Trophoblast cell (in vitro differentiated cells and primary cell): ENCODE results near the gene RARA.

Experiments
- DNase-seq, 2 donors: peaks; one replicate each; pipeline ENCODE4 v3.0.0-alpha.2; 2016
- H2AFZ ChIP-seq: 2 replicates; pipeline ENCODE4 v1.6.1; 2013; ENCODE audit warnings: low read length, moderate library complexity, mild to moderate bottlenecking; ENCODE audit not compliant: insufficient read depth, poor library complexity
- H2AK5ac ChIP-seq: 2 replicates; pipeline ENCODE4 v1.6.1; 2013; ENCODE audit warnings: mild to moderate bottlenecking, low read length
- H2BK120ac ChIP-seq: 2 replicates; pipeline ENCODE4 v1.6.1; 2013; ENCODE audit warnings: low read length, mild to moderate bottlenecking, moderate library complexity; ENCODE audit not compliant: insufficient read depth, poor library complexity
- H2BK12ac ChIP-seq: 2 replicates; pipeline ENCODE4 v1.6.1; 2013; ENCODE audit warnings: mild to moderate bottlenecking, low read length, moderate library complexity
- H2BK5ac ChIP-seq: 2 replicates; pipeline ENCODE4 v1.6.1; 2013; ENCODE audit warnings: low read length, low read depth, moderate library complexity, mild to moderate bottlenecking; ENCODE audit not compliant: poor library complexity
- H3K14ac ChIP-seq: 2 replicates; pipeline ENCODE4 v1.6.1; 2013; ENCODE audit warnings: mild to moderate bottlenecking, low read length
- H3K18ac ChIP-seq: 2 replicates; pipeline ENCODE4 v1.6.1; 2013; ENCODE audit warnings: mild to moderate bottlenecking, low read length
- H3K23ac ChIP-seq: 2 replicates; pipeline ENCODE4 v1.6.1; 2013; ENCODE audit warnings: low read length
- H3K27ac ChIP-seq: 2 replicates; pipeline ENCODE4 v1.5.1; 2013; ENCODE audit warnings: low read depth, mild to moderate bottlenecking, inconsistent platforms, low read length, moderate library complexity
- H3K27me3 ChIP-seq: 2 replicates; pipeline ENCODE4 v1.6.1; 2013; ENCODE audit warnings: inconsistent platforms, mild to moderate bottlenecking, low read length, moderate library complexity; ENCODE audit not compliant: insufficient read depth
- H3K36me3 ChIP-seq, 2 experiments: 1 replicate in 1 of 2; 2 replicates in 1 of 2; pipeline ENCODE4 v1.6.1; 2013; ENCODE audit warnings: low read length in 2 of 2, mild to moderate bottlenecking in 2 of 2, moderate library complexity in 1 of 2; ENCODE audit not compliant: insufficient read depth in 2 of 2, control insufficient read depth in 1 of 2
- H3K4ac ChIP-seq: 2 replicates; pipeline ENCODE4 v1.6.1; 2013; ENCODE audit warnings: low read depth, mild to moderate bottlenecking, low read length, moderate library complexity
- H3K4me1 ChIP-seq, 2 experiments: 1 replicate in 1 of 2; 2 replicates in 1 of 2; pipeline ENCODE4 v1.6.1; 2013; ENCODE audit warnings: low read length in 2 of 2, mild to moderate bottlenecking in 2 of 2, moderate library complexity in 1 of 2; ENCODE audit not compliant: insufficient read depth in 2 of 2, control insufficient read depth in 1 of 2
- H3K4me2 ChIP-seq: 2 replicates; pipeline ENCODE4 v1.6.1; 2013; ENCODE audit warnings: inconsistent platforms, mild to moderate bottlenecking, low read length, moderate library complexity
- H3K4me3 ChIP-seq: 2 replicates; pipeline ENCODE4 v1.5.1; 2013; ENCODE audit warnings: mild to moderate bottlenecking, low read depth, low read length, inconsistent platforms
- H3K79me1 ChIP-seq: one replicate; pipeline ENCODE4 v1.6.1; 2013; ENCODE audit warnings: low read length
- H3K79me2 ChIP-seq: 2 replicates; pipeline ENCODE4 v1.6.1; 2013; ENCODE audit warnings: low read length, mild to moderate bottlenecking; ENCODE audit not compliant: control insufficient read depth, insufficient read depth, poor library complexity
- H3K9ac ChIP-seq: 2 replicates; pipeline ENCODE4 v1.6.1; 2013; ENCODE audit warnings: mild to moderate bottlenecking, low read length
- H3K9me3 ChIP-seq: 2 replicates; pipeline ENCODE4 v1.6.1; 2013; ENCODE audit warnings: low read depth, mild to moderate bottlenecking, control low read depth, inconsistent platforms, low read length; ENCODE audit not compliant: insufficient read depth
- H4K12ac ChIP-seq: 2 replicates; pipeline ENCODE4 v1.6.1; 2013; ENCODE audit warnings: low read depth, mild to moderate bottlenecking, low read length, moderate library complexity
- H4K8ac ChIP-seq: 2 replicates; pipeline ENCODE4 v1.6.1; 2013; ENCODE audit warnings: low read depth, mild to moderate bottlenecking, low read length, moderate library complexity
- H4K91ac ChIP-seq: one replicate; pipeline ENCODE4 v1.6.1; 2013; ENCODE audit warnings: low read depth, mild to moderate bottlenecking, low read length, moderate library complexity
- WGBS: extraction: QIAGEN DNeasy Blood & Tissue Kit; methylation state at CpG from one replicate; pipeline ENCODE4 v1.1.7; 2013; ENCODE audit warnings: missing lambda C conversion rate; ENCODE audit not compliant: insufficient read length, insufficient coverage; ENCODE audit errors: extremely low coverage; 5-methylcytosine and 5-hydroxymethylcytosine counted together

The RARA gene

GRCh38 chr17:40265337-40265736 lies 43.6 kb upstream of the RARA start:
- no CpG with 5 or more reads among the region's 5 CpGs for WGBS
- Histone ChIP-seq H3K36me3 (peaks cover 27 to 43% of the 10 kb centered on the region in 2 experiments), H4K12ac (no peak overlapping the region), H3K79me2 (no peaks in the 10 kb centered on the region), H2BK120ac (no peak overlapping the region), H3K14ac (no peak overlapping the region), H3K27me3 (no peaks in the 10 kb centered on the region), H2BK12ac (no peak overlapping the region), H3K4me2 (no peak overlapping the region), H3K27ac (no peak overlapping the region), H4K91ac (no peak overlapping the region), H2AK5ac (no peak overlapping the region), H3K9me3 (no peaks in the 10 kb centered on the region), H4K8ac (no peak overlapping the region), H3K23ac (no peak overlapping the region), H3K79me1 (no peaks in the 10 kb centered on the region), H2AFZ (no peak overlapping the region), H3K18ac (no peak overlapping the region), H2BK5ac (no peak overlapping the region), H3K4me3 (no peak overlapping the region), H3K4me1 (no peaks in the 10 kb centered on the region), H3K9ac (no peak overlapping the region), H3K4ac (no peak overlapping the region)
- DNase-seq = no peak

- Histone ChIP-seq H2AFZ (no peak overlapping the region), H3K4me1 (no peaks in the 10 kb centered on the region), H3K18ac (no peak overlapping the region), H3K79me2 (no peaks in the 10 kb centered on the region), H3K36me3 (peaks cover 21 to 37% of the 10 kb centered on the region in 2 experiments), H3K9ac (no peak overlapping the region), H3K27ac (no peak overlapping the region), H2AK5ac (no peak overlapping the region), H3K4me2 (no peak overlapping the region), H3K79me1 (no peaks in the 10 kb centered on the region), H3K9me3 (no peaks in the 10 kb centered on the region), H4K12ac (no peak overlapping the region), H2BK5ac (no peak overlapping the region), H3K14ac (no peak overlapping the region), H3K23ac (no peak overlapping the region), H4K91ac (no peak overlapping the region), H3K4ac (no peak overlapping the region), H3K27me3 (no peaks in the 10 kb centered on the region), H2BK12ac (no peak overlapping the region), H2BK120ac (no peak overlapping the region), H3K4me3 (no peak overlapping the region), H4K8ac (no peak overlapping the region)
- no CpG with 5 or more reads among the region's 6 CpGs for WGBS
- no peak for DNase-seq
These were observed 42.1 kb upstream of the RARA start for GRCh38 chr17:40266882-40267281.

GRCh38 chr17:40268141-40268712 lies 40.8 kb upstream of the RARA start:
- H4K91ac ChIP-seq = no peak overlapping the region
- no CpG with 5 or more reads among the region's 2 CpGs for WGBS

GRCh38 chr17:40278414-40278813 lies 30.6 kb upstream of the RARA start:
- Histone ChIP-seq H3K4me1 (peaks cover 1 to 8% of the 10 kb centered on the region in 2 experiments), H4K91ac (no peak overlapping the region), H3K27ac (no peak overlapping the region), H3K9ac (no peak overlapping the region), H3K14ac (no peak overlapping the region), H2AK5ac (no peak overlapping the region), H3K23ac (no peak overlapping the region), H4K12ac (no peak overlapping the region), H4K8ac (no peak overlapping the region), H3K4ac (no peak overlapping the region), H2BK12ac (no peak overlapping the region), H2BK5ac (no peak overlapping the region), H2BK120ac (no peak overlapping the region), H3K36me3 (peaks cover 45 to 53% of the 10 kb centered on the region in 2 experiments), H3K4me3 (peak overlapping the region; percentile 18), H3K27me3 (no peaks in the 10 kb centered on the region), H3K4me2 (no peak overlapping the region), H3K79me1 (peaks cover 4% of the 10 kb centered on the region), H3K9me3 (peaks cover 2% of the 10 kb centered on the region), H3K79me2 (no peaks in the 10 kb centered on the region), H3K18ac (no peak overlapping the region), H2AFZ (no peak overlapping the region)
- DNase-seq = no peak
- WGBS = no CpG with 5 or more reads among the region's 1 CpG

More at GRCh38 chr17:40268141-40268712, 40.8 kb upstream of the RARA start:
- H3K14ac ChIP-seq = no peak overlapping the region
- no peak for DNase-seq
- H3K18ac ChIP-seq = no peak overlapping the region
- H3K27ac ChIP-seq = no peak overlapping the region
- no peaks in the 10 kb centered on the region for H3K4me1 ChIP-seq
- H3K27me3 ChIP-seq = no peaks in the 10 kb centered on the region
- no peaks in the 10 kb centered on the region for H3K79me2 ChIP-seq
- H3K4me2 ChIP-seq = no peak overlapping the region
- H3K36me3 ChIP-seq = peaks cover 18 to 30% of the 10 kb centered on the region in 2 experiments
- H2BK5ac ChIP-seq = no peak overlapping the region
- H4K12ac ChIP-seq = no peak overlapping the region
- no peaks in the 10 kb centered on the region for H3K79me1 ChIP-seq
- H4K8ac ChIP-seq = no peak overlapping the region
- H3K23ac ChIP-seq = no peak overlapping the region
- H3K9me3 ChIP-seq = no peaks in the 10 kb centered on the region
- H3K4ac ChIP-seq = no peak overlapping the region
- H2BK12ac ChIP-seq = no peak overlapping the region
- no peak overlapping the region for H3K9ac ChIP-seq
- no peak overlapping the region for H2AK5ac ChIP-seq
- H3K4me3 ChIP-seq = no peak overlapping the region
- H2AFZ ChIP-seq = no peak overlapping the region
- no peak overlapping the region for H2BK120ac ChIP-seq
